ENCODE data around the gene CAMSAP1.
"Not testable (repeated sequence)": the region's sequence is repeated elsewhere in the genome, so short reads cannot be mapped to it uniquely, and the experiment has no call there.

CAMSAP1 gene

DNA sequence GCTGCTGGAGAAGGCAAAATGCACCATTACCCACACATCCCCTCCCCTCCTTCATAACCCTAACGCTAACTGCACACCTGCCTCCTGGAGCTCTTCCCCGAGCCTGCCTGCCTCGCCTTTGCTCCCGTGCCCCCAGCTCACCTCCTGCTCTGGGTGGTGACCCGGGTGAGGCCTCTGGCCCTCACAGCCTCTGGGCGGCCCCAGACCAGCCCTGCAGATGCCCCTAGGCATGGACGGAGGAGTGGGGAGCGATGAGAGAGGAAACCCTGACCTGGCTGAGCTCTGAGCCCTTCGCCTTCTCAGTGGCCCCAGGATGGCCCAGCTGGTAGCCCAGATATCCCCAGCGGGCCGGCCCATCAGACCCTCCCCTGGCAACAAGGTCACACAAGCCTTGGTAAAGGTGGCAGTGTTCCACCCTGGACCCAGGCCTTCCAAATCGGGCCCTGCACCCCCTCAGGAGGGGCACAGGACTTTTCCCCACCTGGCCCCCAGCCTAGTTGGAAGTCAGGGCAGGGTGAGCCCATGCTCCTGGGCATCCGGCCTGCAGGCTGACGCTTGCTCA, 14.5 kb upstream of the CAMSAP1 start:
- TF ChIP-seq, protein P1, sequence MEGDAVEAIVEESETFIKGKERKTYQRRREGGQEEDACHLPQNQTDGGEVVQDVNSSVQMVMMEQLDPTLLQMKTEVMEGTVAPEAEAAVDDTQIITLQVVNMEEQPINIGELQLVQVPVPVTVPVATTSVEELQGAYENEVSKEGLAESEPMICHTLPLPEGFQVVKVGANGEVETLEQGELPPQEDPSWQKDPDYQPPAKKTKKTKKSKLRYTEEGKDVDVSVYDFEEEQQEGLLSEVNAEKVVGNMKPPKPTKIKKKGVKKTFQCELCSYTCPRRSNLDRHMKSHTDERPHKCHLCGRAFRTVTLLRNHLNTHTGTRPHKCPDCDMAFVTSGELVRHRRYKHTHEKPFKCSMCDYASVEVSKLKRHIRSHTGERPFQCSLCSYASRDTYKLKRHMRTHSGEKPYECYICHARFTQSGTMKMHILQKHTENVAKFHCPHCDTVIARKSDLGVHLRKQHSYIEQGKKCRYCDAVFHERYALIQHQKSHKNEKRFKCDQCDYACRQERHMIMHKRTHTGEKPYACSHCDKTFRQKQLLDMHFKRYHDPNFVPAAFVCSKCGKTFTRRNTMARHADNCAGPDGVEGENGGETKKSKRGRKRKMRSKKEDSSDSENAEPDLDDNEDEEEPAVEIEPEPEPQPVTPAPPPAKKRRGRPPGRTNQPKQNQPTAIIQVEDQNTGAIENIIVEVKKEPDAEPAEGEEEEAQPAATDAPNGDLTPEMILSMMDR (IDR thresholded peaks at IDR 0.05; ENCODE audit: insufficient read depth, low read depth, low read length, missing control alignments): no peak
- no peak for DNase-seq (ENCODE audit: low read depth)
- H3K4me3 ChIP-seq (ENCODE audit: low read depth, low read length): no peak overlapping the region

DNA sequence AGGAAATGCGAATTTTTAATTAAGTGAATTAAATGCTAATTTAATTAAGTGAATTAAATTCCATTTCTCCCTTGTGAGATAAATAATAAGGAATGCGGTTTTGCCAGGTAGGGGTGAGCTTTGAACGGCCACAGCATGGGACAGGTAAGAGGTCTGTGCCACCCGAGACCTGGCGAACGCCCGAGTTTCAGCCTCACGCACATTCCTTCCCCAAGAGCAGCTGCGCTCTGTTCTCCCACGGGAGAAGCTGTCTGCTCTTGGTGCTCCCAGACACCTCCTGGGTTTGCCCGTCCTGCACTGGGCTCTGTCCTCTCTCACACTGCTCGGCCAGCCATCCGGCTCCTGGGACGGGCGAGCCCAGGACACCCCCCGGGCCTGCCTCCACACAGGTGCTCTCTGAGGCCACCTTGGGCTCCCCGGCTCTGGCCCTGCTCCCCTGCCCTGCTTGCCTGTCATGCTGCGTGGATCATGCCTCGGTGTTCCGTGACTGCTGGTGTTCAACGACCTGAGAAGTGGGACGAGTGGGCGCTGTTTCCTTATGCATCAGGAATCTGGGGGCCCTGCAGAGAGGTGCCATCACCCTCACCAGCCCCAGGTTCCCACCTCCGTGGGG, 13.7 kb upstream of the CAMSAP1 start:
- TF ChIP-seq, protein P1 (IDR thresholded peaks at IDR 0.05; ENCODE audit: insufficient read depth, low read depth, low read length, missing control alignments): no peak
- H3K4me3 ChIP-seq (ENCODE audit: low read depth, low read length): no peak overlapping the region
- DNase-seq (ENCODE audit: low read depth): no peak

DNA sequence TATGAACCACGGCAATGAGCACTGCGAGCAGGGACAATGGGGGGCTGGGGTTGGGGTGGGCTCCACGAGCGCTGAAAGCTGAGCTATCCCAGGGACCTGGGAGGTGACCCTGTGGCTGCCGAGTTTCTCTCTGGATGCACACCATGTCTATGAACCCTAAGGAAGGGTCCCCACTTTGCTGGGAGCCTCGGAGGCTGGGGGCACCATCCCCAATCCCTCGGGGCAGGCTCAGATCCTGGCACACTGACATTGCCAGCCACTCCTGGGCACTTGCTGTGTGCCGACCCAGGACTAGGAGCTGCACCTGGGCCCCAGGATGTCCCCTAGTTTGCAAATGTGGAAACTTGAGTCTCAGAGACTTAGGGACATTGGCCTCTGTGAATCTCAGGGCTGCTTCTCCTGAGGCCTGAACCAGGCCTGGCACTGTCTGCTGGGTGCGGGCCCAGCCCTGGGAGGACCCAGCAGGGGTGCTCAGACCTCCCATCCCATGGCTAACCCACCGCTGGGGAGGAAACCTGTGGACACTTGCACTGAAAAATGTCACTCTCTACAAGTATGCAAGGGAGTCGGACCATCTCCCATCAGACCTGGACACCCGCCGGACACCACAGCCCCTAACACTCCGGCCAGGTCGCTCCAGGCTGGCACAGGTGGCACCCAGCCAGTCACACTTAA, 13.0 kb upstream of the CAMSAP1 start:
- H3K4me3 ChIP-seq (ENCODE audit: low read depth, low read length): no peak overlapping the region
- TF ChIP-seq, protein P1 (IDR thresholded peaks at IDR 0.05; ENCODE audit: insufficient read depth, low read depth, low read length, missing control alignments): no peak
- no peak for DNase-seq (ENCODE audit: low read depth)

DNA sequence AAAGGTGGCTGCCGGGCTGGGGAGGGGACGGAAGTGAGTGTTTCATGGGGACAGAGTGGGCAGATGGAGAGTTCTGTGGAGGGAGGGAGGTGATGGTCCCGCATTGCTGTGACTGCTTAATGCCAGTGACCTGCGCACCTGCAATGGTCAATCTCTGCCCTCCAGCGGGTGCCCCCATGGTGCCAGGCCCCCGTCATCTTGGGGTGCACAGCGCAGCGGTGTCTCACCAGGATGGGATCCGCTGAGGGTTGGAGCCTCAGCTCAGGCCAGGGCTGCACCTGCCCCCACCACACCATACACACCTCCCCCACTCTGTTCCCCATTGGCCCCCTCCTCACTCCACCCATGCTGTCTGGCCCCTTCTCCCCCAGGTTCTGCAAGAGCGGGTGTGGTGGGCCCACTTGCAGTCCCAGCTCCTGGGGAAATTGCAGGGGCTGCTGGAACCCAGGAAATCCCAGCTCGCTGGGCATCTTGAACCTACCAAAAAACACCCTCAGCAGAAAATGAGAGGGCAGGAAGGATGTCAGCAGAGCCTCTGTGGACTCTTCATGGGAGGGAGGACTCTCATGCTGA, 12.1 kb upstream of the CAMSAP1 start:
- TF ChIP-seq, protein P1 (IDR thresholded peaks at IDR 0.05; ENCODE audit: insufficient read depth, low read depth, low read length, missing control alignments): no peak
- DNase-seq (ENCODE audit: low read depth): no peak
- H3K4me3 ChIP-seq (ENCODE audit: low read depth, low read length): no peak overlapping the region

DNA sequence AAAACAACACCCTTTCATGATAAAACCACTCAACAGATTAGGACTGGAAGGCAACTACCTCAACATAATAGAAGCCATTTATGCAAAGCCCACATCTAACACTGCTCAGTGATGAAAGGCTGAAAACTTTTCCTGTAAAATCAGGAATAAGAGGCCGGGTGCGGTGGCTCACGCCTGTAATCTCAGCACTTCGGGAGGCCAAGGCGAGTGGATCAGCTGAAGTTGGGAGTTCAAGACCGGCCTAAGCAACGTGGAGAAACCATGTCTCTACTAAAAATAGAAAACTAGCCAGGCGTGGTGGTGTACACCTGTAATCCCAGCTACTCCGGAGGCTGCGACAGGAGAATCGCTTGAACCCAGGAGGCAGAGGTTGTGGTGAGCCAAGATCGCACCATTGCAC, 8.9 kb upstream of the CAMSAP1 start:
- not testable (repeated sequence) for DNase-seq (ENCODE audit: low read depth); H3K4me3 ChIP-seq (ENCODE audit: low read depth, low read length)

DNA sequence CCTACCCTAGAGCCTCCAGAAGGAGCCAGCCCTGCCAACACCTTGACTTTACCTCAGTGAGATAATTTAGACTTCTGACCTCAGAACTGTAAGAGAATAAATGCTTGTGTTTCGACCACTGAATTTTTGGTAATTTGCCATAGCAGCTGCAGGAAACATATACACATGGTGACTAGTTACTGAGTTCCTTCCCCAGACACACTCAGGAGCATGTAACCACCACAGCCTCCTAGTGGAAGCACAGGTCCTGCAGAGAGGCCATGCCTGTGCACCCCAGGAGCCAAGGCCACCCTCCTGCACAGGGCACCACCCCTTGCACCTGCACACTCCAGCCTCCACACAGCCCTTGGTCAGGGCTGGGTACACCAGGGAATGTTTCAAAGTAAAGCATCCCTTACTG, 7.6 kb upstream of the CAMSAP1 start:
- DNase-seq (ENCODE audit: low read depth): no peak
- TF ChIP-seq, protein P1 (IDR thresholded peaks at IDR 0.05; ENCODE audit: insufficient read depth, low read depth, low read length, missing control alignments): no peak
- H3K4me3 ChIP-seq (ENCODE audit: low read depth, low read length): no peak overlapping the region

DNA sequence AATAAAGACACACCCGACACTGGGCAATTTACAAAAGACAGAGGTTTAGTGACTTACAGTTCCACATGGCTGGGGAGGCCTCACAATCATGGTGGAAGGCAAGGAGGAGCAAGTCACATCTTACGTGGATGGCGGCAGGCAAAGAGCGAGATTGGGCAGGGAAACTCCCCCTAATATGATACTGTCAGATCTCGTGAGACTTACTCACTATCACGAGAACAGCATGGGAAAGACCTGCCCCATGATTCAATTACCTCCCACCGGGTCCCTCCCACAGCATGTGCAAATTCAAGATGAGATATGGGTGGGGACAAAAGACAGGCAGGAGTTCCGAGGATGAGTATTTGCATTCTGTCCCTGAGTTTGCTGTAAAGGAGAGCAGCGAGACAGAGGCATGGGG, 3.9 kb upstream of the CAMSAP1 start:
- H3K4me3 ChIP-seq (ENCODE audit: low read depth, low read length); DNase-seq (ENCODE audit: low read depth): not testable (repeated sequence)
